Measurements from ENCODE around the gene KRT32.
"Not testable (repeated sequence)": the region's sequence is repeated elsewhere in the genome, so short reads cannot be mapped to it uniquely, and the experiment has no call there.

- TF ChIP-seq CTCF (IDR thresholded peaks at IDR 0.05; ENCODE audit: insufficient read depth, low read depth, low read length); EZH2 (IDR thresholded peaks at IDR 0.05; ENCODE audit: insufficient read depth, low read length): not testable (repeated sequence)
These were observed 44.6 kb downstream of the KRT32 start for GRCh38 chr17:41422586-41422985.

All from astrocyte (in vitro differentiated cells and primary cell).